H1 (cell line): ENCODE results near the gene SYP. TPM values are rescaled to one million over a fixed set of nuclear protein-coding genes. Genes with fewer than 3 reads are reported as not detected.

Experiments used
- CTCF ChIA-PET: fragments of 300-600 bp; sonication (Branson Sonifier 250); formaldehyde crosslinking; loops from one replicate; lab custom pipeline; 2021; ENCODE audit not compliant: partially characterized antibody; lab: Charles Lee
- POLR2A ChIA-PET: fragments of 300-600 bp; sonication (Branson Sonifier 250); formaldehyde crosslinking; loops from one replicate; lab custom pipeline; 2021; ENCODE audit warnings: inconsistent platforms; ENCODE audit not compliant: partially characterized antibody; lab: Charles Lee
- DNase-seq, 2 experiments: peaks; one replicate each; pipeline versions ENCODE4 v3.0.0 to v3.0.0-alpha.2; 2010 to 2022; ENCODE audit warnings: low spot score in 2 of 2, low read depth in 1 of 2, mixed read lengths in 1 of 2
- FAIRE-seq: peaks from 2 replicates; lab custom pipeline; 2011; peaks lifted over from hg19 to GRCh38; lab: Jason Lieb, UNC
- H2AFZ ChIP-seq: 2 replicates; pipeline ENCODE4 v1.8.1; 2012; ENCODE audit warnings: low read length, inconsistent platforms
- H2AK5ac ChIP-seq: 2 replicates; pipeline ENCODE4 v1.6.1; 2013; ENCODE audit warnings: low read depth, low read length
- H2BK120ac ChIP-seq: replicated peaks from 2 replicates; pipeline ENCODE3; 2013; ENCODE audit warnings: low read depth, low read length, inconsistent platforms
- H2BK12ac ChIP-seq: 2 replicates; pipeline ENCODE4 v1.6.1; 2013; ENCODE audit warnings: low read depth, low read length
- H2BK15ac ChIP-seq: 2 replicates; pipeline ENCODE4 v1.6.1; 2013; ENCODE audit warnings: low read length
- H2BK20ac ChIP-seq: 2 replicates; pipeline ENCODE4 v1.6.1; 2013; ENCODE audit warnings: low read length
- H2BK5ac ChIP-seq: 2 replicates; pipeline ENCODE4 v1.6.1; 2013; ENCODE audit warnings: low read depth, low read length
- H3K14ac ChIP-seq: 2 replicates; pipeline ENCODE4 v1.6.1; 2013; ENCODE audit warnings: inconsistent platforms; ENCODE audit not compliant: insufficient read length
- H3K18ac ChIP-seq: 2 replicates; pipeline ENCODE4 v1.6.1; 2013; ENCODE audit warnings: low read length; ENCODE audit errors: extremely low read depth
- H3K23ac ChIP-seq: 2 replicates; pipeline ENCODE4 v1.6.1; 2013; ENCODE audit warnings: inconsistent platforms; ENCODE audit not compliant: insufficient read length
- H3K23me2 ChIP-seq: 2 replicates; pipeline ENCODE4 v1.6.1; 2013; ENCODE audit warnings: low read depth, low read length
- H3K27ac ChIP-seq: 2 replicates; pipeline ENCODE4 v1.6.1; 2011; ENCODE audit warnings: low read depth, low read length, inconsistent platforms
- H3K27me3 ChIP-seq, 4 experiments: replicated peaks in 1 of 4; 1 replicate in 1 of 4; 2 replicates in 3 of 4; pipeline versions ENCODE4 v1.6.1 to v1.8.1; 2011 to 2013; ENCODE audit warnings: low read length in 3 of 4, mild to moderate bottlenecking in 3 of 4, inconsistent platforms in 2 of 4, mixed read lengths in 2 of 4, moderate library complexity in 1 of 4; ENCODE audit not compliant: control insufficient read depth in 3 of 4, insufficient read depth in 3 of 4; ENCODE audit errors: extremely low read depth in 1 of 4
- H3K36me3 ChIP-seq, 4 experiments: 2 replicates each; pipeline versions ENCODE4 v1.6.1 to v1.8.1; 2011 to 2013; ENCODE audit warnings: mild to moderate bottlenecking in 4 of 4, low read length in 3 of 4, moderate library complexity in 2 of 4, control low read depth in 1 of 4, inconsistent platforms in 1 of 4; ENCODE audit not compliant: insufficient read depth in 4 of 4, control insufficient read depth in 2 of 4
- H3K4ac ChIP-seq: replicated peaks from 2 replicates; pipeline ENCODE3; 2013; ENCODE audit warnings: low read length, low read depth, mixed read lengths, inconsistent platforms; ENCODE audit not compliant: insufficient read length
- H3K4me1 ChIP-seq, 4 experiments: replicated peaks in 1 of 4; 1 replicate in 1 of 4; 2 replicates in 3 of 4; pipeline versions ENCODE4 v1.6.1 to v1.8.1; 2011 to 2013; ENCODE audit warnings: low read length in 3 of 4, inconsistent platforms in 2 of 4, mixed read lengths in 1 of 4; ENCODE audit not compliant: insufficient read depth in 4 of 4, control insufficient read depth in 3 of 4
- H3K4me2 ChIP-seq, 2 experiments: 2 replicates each; pipeline versions ENCODE4 v1.6.1 to v1.8.1; 2011 to 2013; ENCODE audit warnings: low read depth in 2 of 2, low read length in 2 of 2, control low read depth in 1 of 2, inconsistent platforms in 1 of 2, mild to moderate bottlenecking in 1 of 2; ENCODE audit not compliant: insufficient read depth in 1 of 2
- H3K4me3 ChIP-seq, 4 experiments: fragments of 200-600, 300-600 bp in 1 of 4; sonication (generic), shearing (Covaris generic), sonication (Bioruptor Twin) in 1 of 4; 2 replicates each; pipeline versions ENCODE4 v1.5.1 to v1.8.1; 2011 to 2016; ENCODE audit warnings: low read length in 4 of 4, low read depth in 3 of 4, control low read depth in 2 of 4, inconsistent platforms in 2 of 4, mild to moderate bottlenecking in 2 of 4, mixed read lengths in 1 of 4, moderate library complexity in 1 of 4; ENCODE audit not compliant: insufficient read depth in 2 of 4; ENCODE audit errors: extremely low read depth in 1 of 4
- H3K56ac ChIP-seq: replicated peaks from 2 replicates; pipeline ENCODE3; 2013; ENCODE audit warnings: low read depth, mild to moderate bottlenecking, mixed read lengths, low read length, inconsistent platforms; ENCODE audit not compliant: insufficient read length
- H3K79me1 ChIP-seq: 2 replicates; pipeline ENCODE4 v1.6.1; 2013; ENCODE audit warnings: low read depth, low read length, control low read depth
- H3K79me2 ChIP-seq, 2 experiments: 2 replicates each; pipeline versions ENCODE4 v1.6.1 to v1.8.1; 2012 to 2013; ENCODE audit warnings: low read length in 2 of 2, mild to moderate bottlenecking in 2 of 2, inconsistent platforms in 1 of 2; ENCODE audit not compliant: insufficient read depth in 2 of 2, control insufficient read depth in 1 of 2
- H3K9ac ChIP-seq, 4 experiments: replicated peaks in 1 of 4; 1 replicate in 1 of 4; 2 replicates in 3 of 4; pipeline versions ENCODE4 v1.6.1 to v1.8.1; 2011 to 2013; ENCODE audit warnings: low read depth in 3 of 4, low read length in 3 of 4, control low read depth in 2 of 4, mild to moderate bottlenecking in 2 of 4, moderate library complexity in 2 of 4, inconsistent platforms in 1 of 4; ENCODE audit errors: extremely low read depth in 1 of 4
- H3K9me3 ChIP-seq, 2 experiments: 2 replicates each; pipeline versions ENCODE4 v1.6.1 to v1.8.1; 2012 to 2013; ENCODE audit warnings: mild to moderate bottlenecking in 2 of 2, moderate library complexity in 2 of 2, control low read depth in 1 of 2, inconsistent platforms in 1 of 2, low read depth in 1 of 2, low read length in 1 of 2, mixed read lengths in 1 of 2; ENCODE audit not compliant: insufficient read depth in 2 of 2
- H4K20me1 ChIP-seq, 2 experiments: replicated peaks in 1 of 2; 2 replicates each; pipeline versions ENCODE3 to v1.8.1; 2011 to 2013; ENCODE audit warnings: inconsistent platforms in 2 of 2, low read length in 2 of 2, mild to moderate bottlenecking in 1 of 2; ENCODE audit not compliant: insufficient read depth in 2 of 2, control insufficient read depth in 1 of 2
- H4K5ac ChIP-seq: 2 replicates; pipeline ENCODE4 v1.6.1; 2013; ENCODE audit warnings: low read length, low read depth, mixed read lengths, inconsistent platforms; ENCODE audit not compliant: insufficient read length
- H4K8ac ChIP-seq: 2 replicates; pipeline ENCODE4 v1.8.0; 2013; ENCODE audit warnings: mild to moderate bottlenecking, moderate library complexity, low read length, inconsistent platforms; ENCODE audit not compliant: insufficient read depth; ENCODE audit errors: extremely low read depth
- H4K91ac ChIP-seq: replicated peaks from 2 replicates; pipeline ENCODE3; 2013; ENCODE audit warnings: low read length, mixed read lengths, inconsistent platforms; ENCODE audit not compliant: insufficient read length
- ATF2 ChIP-seq: IDR thresholded peaks from 2 replicates; pipeline ENCODE4 v1.6.1; 2012; ENCODE audit warnings: low read length, inconsistent platforms
- BACH1 ChIP-seq: IDR thresholded peaks from 2 replicates; pipeline ENCODE4 v1.6.1; 2012; ENCODE audit warnings: low read length, improper control_type of control experiment
- CHD1 ChIP-seq: IDR thresholded peaks from 2 replicates; pipeline ENCODE4 v1.6.1; 2012; ENCODE audit warnings: low read depth, low read length, improper control_type of control experiment
- CTBP2 ChIP-seq: IDR thresholded peaks from 2 replicates; pipeline ENCODE4 v1.7.0; 2011; ENCODE audit warnings: borderline replicate concordance, mild to moderate bottlenecking, moderate library complexity, mixed read lengths, low read length; ENCODE audit not compliant: insufficient read depth, insufficient read length
- FOSL1 ChIP-seq: IDR thresholded peaks from 2 replicates; pipeline ENCODE4 v1.6.1; 2011; ENCODE audit warnings: mild to moderate bottlenecking, low read depth, low read length, moderate library complexity; ENCODE audit not compliant: insufficient read depth
- NANOG ChIP-seq: IDR thresholded peaks from 2 replicates; pipeline ENCODE4 v1.6.1; 2011; ENCODE audit warnings: low read length, low read depth, mild to moderate bottlenecking, inconsistent platforms; ENCODE audit not compliant: insufficient read depth, poor library complexity, severe bottlenecking
- RBBP5 ChIP-seq: IDR thresholded peaks from 2 replicates; pipeline ENCODE4 v1.7.1; 2012; ENCODE audit warnings: low read depth, mild to moderate bottlenecking, inconsistent platforms, low read length, moderate library complexity, borderline replicate concordance
- RNF2 ChIP-seq: fragments of 200-900, 300-1000 bp; sonication (generic); IDR thresholded peaks from 2 replicates; pipeline ENCODE4 v1.7.1; 2016; ENCODE audit warnings: borderline replicate concordance, low read depth, mild to moderate bottlenecking, antibody characterized with exemption, low read length; ENCODE audit not compliant: poor library complexity, severe bottlenecking; ENCODE audit errors: missing control alignments
- TAF7 ChIP-seq: optimal IDR thresholded peaks from 2 replicates; pipeline ENCODE3; 2011; ENCODE audit warnings: low read depth, mild to moderate bottlenecking, inconsistent platforms, low read length, moderate library complexity, borderline replicate concordance
- WGBS, 2 experiments: shearing (Covaris generic) in 1 of 2; methylation state at CpG; one replicate each; pipeline versions ENCODE4 v1.1.6 to v1.1.7; 2013 to 2015; ENCODE audit warnings: low lambda C conversion rate in 2 of 2, mixed read lengths in 2 of 2, inconsistent platforms in 1 of 2, low coverage in 1 of 2, missing lambda C conversion rate in 1 of 2; ENCODE audit not compliant: insufficient replicate concordance in 2 of 2, insufficient coverage in 1 of 2, insufficient read length in 1 of 2; ENCODE audit errors: extremely low coverage in 1 of 2, missing lambda C conversion rate in 1 of 2; 5-methylcytosine and 5-hydroxymethylcytosine counted together
- polyA plus RNA-seq, 7 experiments: library from polyadenylated mRNA; depleted of rRNA in 3 of 7; stranded (reverse) in 5 of 7; unstranded in 2 of 7; fragments of >200 nt in 5 of 7; fragments of 200-250 nt in 2 of 7; gene quantifications; 1 replicate in 5 of 7; 2 replicates in 1 of 7; 4 replicates in 1 of 7; pipeline versions ENCODE4 v1.2.1 to v1.2.3, GENCODE V29; 2011 to 2013; ENCODE audit warnings: missing spikeins in 2 of 7, mixed read lengths in 2 of 7
- total RNA-seq: library from RNA; stranded (reverse); fragmentation: NEBNext Ultra II Directional; extraction: Animal tissue kit (Norgen Biotek cat#: 25700); gene quantifications from 2 replicates; pipeline ENCODE4 v1.2.1, GENCODE V29; 2021
- TF ChIP-seq, protein P1 (sequence below): IDR thresholded peaks from 2 replicates; pipeline ENCODE4 v1.6.1; 2012; ENCODE audit warnings: inconsistent platforms

Gene SYP
- total and polyA plus RNA-seq, 2 of the 8 experiments (the other 6 are each of a cell fraction or from before 2014, with no cell fraction given) = 4.3 to 10.8 TPM

GRCh38 chrX:49179358-49179757, 20.6 kb downstream of the SYP start:
- H3K79me1 ChIP-seq = no peaks in the 10 kb centered on the region
- H3K27ac ChIP-seq = no peak overlapping the region
- ChIA-PET POLR2A (interaction anchor here (1.1 kb wide), 1 partner anchor 10 kb away, joined by 3 read pairs; no protein-coding TSS in a partner anchor), CTCF (no interaction called here)
- no peak overlapping the region for H2AFZ ChIP-seq
- no peak overlapping the region for H3K18ac ChIP-seq
- no peak overlapping the region for H3K14ac ChIP-seq
- H3K4me1 ChIP-seq = peaks cover 0 to 6% (median 0%) of the 10 kb centered on the region in 4 experiments; a peak in 1 of 7 replicates
- no peak overlapping the region for H3K4me2 ChIP-seq
- no peak overlapping the region for H2AK5ac ChIP-seq
- no peak overlapping the region for H3K4me3 ChIP-seq
- H3K27me3 ChIP-seq = no peaks in the 10 kb centered on the region
- no peak overlapping the region for H2BK20ac ChIP-seq
- H3K79me2 ChIP-seq = no peaks in the 10 kb centered on the region
- H3K4ac ChIP-seq = no peak overlapping the region
- no peak overlapping the region for H4K8ac ChIP-seq
- H4K91ac ChIP-seq = no peak overlapping the region
- FAIRE-seq = no peak
- peaks cover 0 to 16% (median 6%) of the 10 kb centered on the region in 4 experiments; a peak in 5 of 8 replicates for H3K36me3 ChIP-seq
- no peaks in the 10 kb centered on the region for H3K23me2 ChIP-seq
- no peak overlapping the region for H2BK12ac ChIP-seq
- H3K9ac ChIP-seq = no peak overlapping the region
- H4K5ac ChIP-seq = no peak overlapping the region
- peaks cover 0 to 5% of the 10 kb centered on the region in 2 experiments for H4K20me1 ChIP-seq
- no peak for DNase-seq
- H2BK120ac ChIP-seq = no peak overlapping the region
- WGBS, 2 experiments = 90% methylated on average over 2 of the region's 2 CpGs; no CpG with 5 or more reads in 1 of the 2 experiments
- H3K9me3 ChIP-seq = no peaks in the 10 kb centered on the region
- no peak overlapping the region for H3K23ac ChIP-seq
- H2BK15ac ChIP-seq = no peak overlapping the region
- no peak overlapping the region for H2BK5ac ChIP-seq
- H3K56ac ChIP-seq = no peak overlapping the region
- TF ChIP-seq NANOG (no peak), CHD1 (no peak), RBBP5 (no peak), BACH1 (no peak), ATF2 (no peak), TAF7 (no peak), CTBP2 (no peak), FOSL1 (no peak), RNF2 (no peak)
- TF ChIP-seq, protein P1, sequence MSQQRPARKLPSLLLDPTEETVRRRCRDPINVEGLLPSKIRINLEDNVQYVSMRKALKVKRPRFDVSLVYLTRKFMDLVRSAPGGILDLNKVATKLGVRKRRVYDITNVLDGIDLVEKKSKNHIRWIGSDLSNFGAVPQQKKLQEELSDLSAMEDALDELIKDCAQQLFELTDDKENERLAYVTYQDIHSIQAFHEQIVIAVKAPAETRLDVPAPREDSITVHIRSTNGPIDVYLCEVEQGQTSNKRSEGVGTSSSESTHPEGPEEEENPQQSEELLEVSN = no peak
